Sigmoid colon (tissue), 4 donors: ENCODE data around the gene SATB2.

Experiments used
- POLR2A ChIP-seq, 2 donors: fragments of 450-650 bp; IDR thresholded peaks; one replicate each; pipeline ENCODE4 v1.6.1; 2016; ENCODE audit warnings: antibody characterized with exemption in 2 of 2, mild to moderate bottlenecking in 2 of 2, moderate library complexity in 2 of 2
- POLR2AphosphoS5 ChIP-seq, 4 donors: sonication (generic); formaldehyde crosslinking; IDR thresholded peaks; one replicate each; pipeline ENCODE4 v1.6.1; 2017; ENCODE audit warnings: antibody characterized with exemption in 4 of 4
- TF ChIP-seq, protein P1 (sequence below), 4 experiments: fragments of 450-650 bp in 3 of 4; fragments of 200-600 bp in 1 of 4; IDR thresholded peaks; one replicate each; pipeline ENCODE4 v1.5.1; 2016 to 2019; ENCODE audit warnings: antibody characterized with exemption in 4 of 4, mild to moderate bottlenecking in 3 of 4, moderate library complexity in 2 of 4

DNA sequence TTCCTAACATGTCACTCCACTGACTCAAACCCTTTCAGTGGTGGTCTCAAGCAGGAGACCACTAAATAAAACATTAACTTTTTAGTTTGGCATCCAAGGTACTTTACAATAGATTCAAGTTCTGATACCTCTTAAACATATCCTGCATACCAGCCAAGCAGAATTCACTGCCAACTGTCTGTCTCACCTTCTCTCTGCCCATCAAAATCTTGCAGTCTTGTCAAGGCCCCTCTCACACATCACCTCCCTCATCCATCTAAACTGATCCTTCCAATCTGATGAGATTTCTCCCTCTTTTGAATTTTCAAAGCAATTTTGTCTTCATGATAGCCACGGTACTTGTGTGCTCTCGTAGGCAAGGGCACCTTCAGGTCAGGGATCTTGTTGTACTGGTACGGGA, 43.7 kb downstream of the SATB2 start:
- TF ChIP-seq, protein P1, sequence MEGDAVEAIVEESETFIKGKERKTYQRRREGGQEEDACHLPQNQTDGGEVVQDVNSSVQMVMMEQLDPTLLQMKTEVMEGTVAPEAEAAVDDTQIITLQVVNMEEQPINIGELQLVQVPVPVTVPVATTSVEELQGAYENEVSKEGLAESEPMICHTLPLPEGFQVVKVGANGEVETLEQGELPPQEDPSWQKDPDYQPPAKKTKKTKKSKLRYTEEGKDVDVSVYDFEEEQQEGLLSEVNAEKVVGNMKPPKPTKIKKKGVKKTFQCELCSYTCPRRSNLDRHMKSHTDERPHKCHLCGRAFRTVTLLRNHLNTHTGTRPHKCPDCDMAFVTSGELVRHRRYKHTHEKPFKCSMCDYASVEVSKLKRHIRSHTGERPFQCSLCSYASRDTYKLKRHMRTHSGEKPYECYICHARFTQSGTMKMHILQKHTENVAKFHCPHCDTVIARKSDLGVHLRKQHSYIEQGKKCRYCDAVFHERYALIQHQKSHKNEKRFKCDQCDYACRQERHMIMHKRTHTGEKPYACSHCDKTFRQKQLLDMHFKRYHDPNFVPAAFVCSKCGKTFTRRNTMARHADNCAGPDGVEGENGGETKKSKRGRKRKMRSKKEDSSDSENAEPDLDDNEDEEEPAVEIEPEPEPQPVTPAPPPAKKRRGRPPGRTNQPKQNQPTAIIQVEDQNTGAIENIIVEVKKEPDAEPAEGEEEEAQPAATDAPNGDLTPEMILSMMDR (IDR thresholded peaks at IDR 0.05): no peak
- no peak for TF ChIP-seq POLR2AphosphoS5 (IDR thresholded peaks at IDR 0.05)
- no peak for TF ChIP-seq POLR2A (IDR thresholded peaks at IDR 0.05)
